ENCODE results near the gene ESPNL. TPM values are rescaled to one million over a fixed set of nuclear protein-coding genes. Genes with fewer than 3 reads are reported as not detected.

The ESPNL gene
- total RNA-seq, 2 experiments from 2014 or later: 0.05 TPM; not detected in 1

- no peak overlapping the region for H3K4me3 Mint-ChIP-seq
- H3K27me3 Mint-ChIP-seq: no peaks in the 10 kb centered on the region
- POLR2A ChIA-PET: interaction anchor here (0.6 kb wide), 1 partner anchor 255 kb away, joined by 3 read pairs; no protein-coding TSS in a partner anchor
- H3K36me3 Mint-ChIP-seq (ENCODE audit: low read depth): no peaks in the 10 kb centered on the region
- CTCF ChIA-PET: interaction anchor here (1.0 kb wide), 1 partner anchor 57 kb away, joined by 5 read pairs; no protein-coding TSS in a partner anchor
- no peak overlapping the region for H3K27ac Mint-ChIP-seq
- no peaks in the 10 kb centered on the region for H3K4me1 Mint-ChIP-seq
- no peaks in the 10 kb centered on the region for H3K9me3 Mint-ChIP-seq
- DNase-seq: no peak
Observed at GRCh38 chr2:238133499-238134392, 33.6 kb downstream of the ESPNL start.

GRCh38 chr2:238134393-238134785 is 34.2 kb downstream of the ESPNL start:
- Mint-ChIP-seq H3K27me3 (no peaks in the 10 kb centered on the region), H3K36me3 (ENCODE audit: low read depth) (no peaks in the 10 kb centered on the region), H3K9me3 (no peaks in the 10 kb centered on the region), H3K4me3 (no peak overlapping the region), H3K27ac (no peak overlapping the region), H3K4me1 (no peaks in the 10 kb centered on the region)
- CTCF ChIA-PET: interaction anchor here (1.0 to 1.9 kb wide), 2 partner anchors 56 to 211 kb away, joined by 4 to 5 read pairs; no protein-coding TSS in a partner anchor
- no peak for DNase-seq
- POLR2A ChIA-PET: interaction anchor here (0.6 kb wide), 1 partner anchor 254 kb away, joined by 3 read pairs; no protein-coding TSS in a partner anchor

- ChIA-PET POLR2A (no interaction called here), CTCF (interaction anchor here (0.8 to 1.9 kb wide), 2 partner anchors 10 to 213 kb away, joined by 3 to 4 read pairs; no protein-coding TSS in a partner anchor)
- Mint-ChIP-seq H3K4me3 (no peak overlapping the region), H3K4me1 (no peaks in the 10 kb centered on the region), H3K27ac (no peak overlapping the region), H3K36me3 (ENCODE audit: low read depth) (no peaks in the 10 kb centered on the region), H3K27me3 (no peaks in the 10 kb centered on the region), H3K9me3 (no peaks in the 10 kb centered on the region)
- DNase-seq: no peak
Observed at GRCh38 chr2:238135601-238136150, 35.5 kb downstream of the ESPNL start.

GRCh38 chr2:238136820-238137537 is 36.8 kb downstream of the ESPNL start:
- H3K4me3 Mint-ChIP-seq: no peak overlapping the region
- no peaks in the 10 kb centered on the region for H3K36me3 Mint-ChIP-seq (ENCODE audit: low read depth)
- H3K9me3 Mint-ChIP-seq: no peaks in the 10 kb centered on the region
- peaks cover 3% of the 10 kb centered on the region for H3K4me1 Mint-ChIP-seq
- H3K27me3 Mint-ChIP-seq: no peaks in the 10 kb centered on the region
- H3K27ac Mint-ChIP-seq: no peak overlapping the region
- ChIA-PET CTCF (interaction anchor here (0.7 to 1.1 kb wide), 2 partner anchors 38 to 279 kb away, joined by 4 read pairs; no protein-coding TSS in a partner anchor), POLR2A (no interaction called here)
- no peak for DNase-seq

- POLR2A ChIA-PET: no interaction called here
- Mint-ChIP-seq H3K9me3 (no peaks in the 10 kb centered on the region), H3K4me1 (peaks cover 3% of the 10 kb centered on the region), H3K27me3 (no peaks in the 10 kb centered on the region), H3K27ac (no peak overlapping the region), H3K4me3 (no peak overlapping the region), H3K36me3 (ENCODE audit: low read depth) (no peaks in the 10 kb centered on the region)
- DNase-seq: no peak
- CTCF ChIA-PET: interaction anchor here (1.1 kb wide), 1 partner anchor 280 kb away, joined by 4 read pairs; no protein-coding TSS in a partner anchor
Observed at GRCh38 chr2:238137885-238138284, 37.7 kb downstream of the ESPNL start.

DNA sequence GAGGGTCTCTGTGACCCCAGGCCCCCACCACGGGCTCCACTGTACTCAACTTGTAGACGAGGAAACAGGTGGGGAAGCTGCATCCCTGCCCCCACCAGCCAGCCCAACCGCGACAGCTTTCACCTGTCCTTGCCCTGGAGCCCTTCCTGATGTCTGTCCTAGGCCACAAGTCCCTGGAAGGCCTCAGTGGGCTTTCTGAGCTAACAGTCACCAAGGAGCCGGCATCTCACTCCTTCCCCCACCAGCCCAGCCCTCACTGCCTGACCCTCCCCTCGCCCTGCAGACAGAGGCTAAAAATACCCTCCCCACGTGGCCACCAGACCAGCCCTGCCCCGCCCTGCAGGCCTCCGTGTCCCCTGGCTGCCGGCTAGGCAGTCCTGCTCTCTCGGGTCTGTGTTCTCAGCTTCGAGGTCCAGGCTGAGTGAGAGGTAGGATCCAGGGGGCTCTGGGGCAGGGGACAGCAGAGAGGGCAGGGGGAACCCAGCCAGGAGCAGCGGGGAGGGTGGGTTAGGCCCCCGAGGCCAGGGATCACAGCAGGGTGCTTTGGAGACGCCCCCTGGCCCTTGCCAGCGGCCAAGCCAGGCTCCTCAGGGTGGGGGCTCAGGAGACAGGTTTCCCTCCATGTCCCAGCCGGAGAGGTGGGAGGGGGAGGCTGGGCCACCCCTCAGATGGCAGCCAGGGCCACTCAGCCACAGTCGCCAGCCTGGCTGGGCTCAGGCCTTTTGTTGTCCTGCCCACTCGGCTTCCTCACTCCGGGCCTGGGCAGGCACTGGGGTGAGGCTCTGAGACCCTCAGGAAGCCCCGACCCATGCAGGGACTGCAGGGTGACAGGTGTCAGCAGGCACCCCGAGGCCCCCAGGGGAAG is 38.4 kb downstream of the ESPNL start, which contains the start of gene KLHL30:
Gene KLHL30 (plus strand): TSS at position 338 of the 865 bp plus-strand sequence. CDS start 2,087 bp downstream, outside the sequence.
- H3K27me3 Mint-ChIP-seq: no peaks in the 10 kb centered on the region
- peaks cover 3% of the 10 kb centered on the region for H3K4me1 Mint-ChIP-seq
- POLR2A ChIA-PET: no interaction called here
- H3K27ac Mint-ChIP-seq: no peak within 1 kb of the TSS
- H3K4me3 Mint-ChIP-seq: no peak within 1 kb of the TSS
- DNase-seq: no peak
- CTCF ChIA-PET: no interaction called here
- H3K36me3 Mint-ChIP-seq (ENCODE audit: low read depth): no peaks in the 10 kb centered on the region
- H3K9me3 Mint-ChIP-seq: no peaks in the 10 kb centered on the region

DNA sequence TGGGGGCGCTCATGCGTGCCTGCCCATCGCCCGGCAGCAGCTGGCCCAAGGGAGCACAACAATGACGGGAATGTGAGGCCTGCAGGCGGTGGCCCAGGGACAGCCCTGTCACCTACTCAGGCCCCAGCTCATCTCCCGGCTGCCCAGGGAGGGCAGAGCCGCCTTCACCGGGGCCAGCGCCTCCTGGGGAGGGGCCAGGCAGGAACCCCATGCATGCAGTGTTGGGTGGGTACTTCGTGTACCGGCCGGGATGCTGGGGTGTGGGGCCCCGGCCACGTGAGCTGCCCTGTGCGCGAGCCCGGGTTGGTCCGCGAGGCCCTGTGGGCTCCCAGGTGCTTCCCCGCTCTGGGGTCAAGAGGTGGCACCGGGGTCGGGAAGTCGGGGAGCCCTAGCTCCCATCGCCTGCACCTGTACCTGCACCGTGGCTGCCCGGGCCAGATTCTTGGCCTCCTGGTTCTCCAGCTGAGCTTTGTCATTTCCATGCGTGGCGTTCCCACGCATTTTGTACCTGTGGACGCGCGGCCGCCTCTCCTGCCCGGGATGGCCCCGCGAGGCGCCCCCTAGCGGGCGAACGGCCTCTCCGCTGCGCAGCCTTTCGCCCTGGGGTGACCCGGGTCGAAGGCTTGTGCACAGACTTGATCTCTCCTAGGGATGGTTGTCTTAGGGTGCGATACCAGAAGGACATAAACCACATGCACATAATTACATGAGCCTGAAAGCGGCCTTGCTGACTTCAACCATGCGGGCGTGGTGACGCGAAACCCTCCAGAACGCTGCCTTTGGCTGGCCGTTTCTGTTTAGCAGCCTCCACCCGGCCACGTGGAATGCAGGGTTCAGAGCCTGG is 39.3 kb downstream of the ESPNL start:
- H3K27ac Mint-ChIP-seq: no peak overlapping the region
- POLR2A ChIA-PET: no interaction called here
- DNase-seq: peak; percentile 33
- H3K4me3 Mint-ChIP-seq: no peak overlapping the region
- no peaks in the 10 kb centered on the region for H3K9me3 Mint-ChIP-seq
- H3K27me3 Mint-ChIP-seq: no peaks in the 10 kb centered on the region
- H3K36me3 Mint-ChIP-seq (ENCODE audit: low read depth): no peaks in the 10 kb centered on the region
- peaks cover 3% of the 10 kb centered on the region for H3K4me1 Mint-ChIP-seq
- CTCF ChIA-PET: interaction anchor here (0.5 kb wide), 1 partner anchor 215 kb away, joined by 3 read pairs; no protein-coding TSS in a partner anchor

DNA sequence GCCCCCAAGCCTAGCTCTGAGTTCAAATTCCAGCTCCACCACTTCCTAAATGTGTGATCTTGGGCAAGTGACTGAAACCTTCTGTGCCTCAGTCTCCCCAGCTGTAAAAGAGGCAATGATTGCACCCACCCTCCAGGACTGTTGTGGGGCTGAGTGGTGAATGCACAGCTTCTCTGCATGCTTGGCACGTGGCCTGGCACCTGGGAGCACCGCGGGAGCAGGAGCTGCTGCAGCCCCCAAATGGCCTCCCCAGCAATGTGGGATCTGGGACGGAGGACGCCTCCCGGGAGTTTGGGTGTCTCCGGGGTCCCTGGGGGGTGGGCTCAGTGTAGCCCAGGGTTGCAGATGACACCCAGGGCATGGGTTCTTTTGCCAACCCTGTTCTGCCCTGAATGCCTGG is 39.9 kb downstream of the ESPNL start:
- no peak overlapping the region for H3K4me3 Mint-ChIP-seq
- ChIA-PET POLR2A (no interaction called here), CTCF (no interaction called here)

GRCh38 chr2:238140721-238141540 is 40.8 kb downstream of the ESPNL start:
- Mint-ChIP-seq H3K36me3 (ENCODE audit: low read depth) (no peaks in the 10 kb centered on the region), H3K4me3 (no peak overlapping the region), H3K27ac (no peak overlapping the region), H3K27me3 (no peaks in the 10 kb centered on the region), H3K9me3 (no peaks in the 10 kb centered on the region), H3K4me1 (peaks cover 3% of the 10 kb centered on the region)
- CTCF ChIA-PET: interaction anchor here (0.6 kb wide), 1 partner anchor 39 kb away, joined by 3 read pairs; no protein-coding TSS in a partner anchor
- POLR2A ChIA-PET: no interaction called here
- no peak for DNase-seq

More for the DNA sequence above, 39.9 kb downstream of the ESPNL start:
- no peak overlapping the region for H3K27ac Mint-ChIP-seq
- H3K27me3 Mint-ChIP-seq: no peaks in the 10 kb centered on the region
- DNase-seq: no peak
- H3K4me1 Mint-ChIP-seq: peaks cover 3% of the 10 kb centered on the region
- H3K36me3 Mint-ChIP-seq (ENCODE audit: low read depth): no peaks in the 10 kb centered on the region
- no peaks in the 10 kb centered on the region for H3K9me3 Mint-ChIP-seq

DNA sequence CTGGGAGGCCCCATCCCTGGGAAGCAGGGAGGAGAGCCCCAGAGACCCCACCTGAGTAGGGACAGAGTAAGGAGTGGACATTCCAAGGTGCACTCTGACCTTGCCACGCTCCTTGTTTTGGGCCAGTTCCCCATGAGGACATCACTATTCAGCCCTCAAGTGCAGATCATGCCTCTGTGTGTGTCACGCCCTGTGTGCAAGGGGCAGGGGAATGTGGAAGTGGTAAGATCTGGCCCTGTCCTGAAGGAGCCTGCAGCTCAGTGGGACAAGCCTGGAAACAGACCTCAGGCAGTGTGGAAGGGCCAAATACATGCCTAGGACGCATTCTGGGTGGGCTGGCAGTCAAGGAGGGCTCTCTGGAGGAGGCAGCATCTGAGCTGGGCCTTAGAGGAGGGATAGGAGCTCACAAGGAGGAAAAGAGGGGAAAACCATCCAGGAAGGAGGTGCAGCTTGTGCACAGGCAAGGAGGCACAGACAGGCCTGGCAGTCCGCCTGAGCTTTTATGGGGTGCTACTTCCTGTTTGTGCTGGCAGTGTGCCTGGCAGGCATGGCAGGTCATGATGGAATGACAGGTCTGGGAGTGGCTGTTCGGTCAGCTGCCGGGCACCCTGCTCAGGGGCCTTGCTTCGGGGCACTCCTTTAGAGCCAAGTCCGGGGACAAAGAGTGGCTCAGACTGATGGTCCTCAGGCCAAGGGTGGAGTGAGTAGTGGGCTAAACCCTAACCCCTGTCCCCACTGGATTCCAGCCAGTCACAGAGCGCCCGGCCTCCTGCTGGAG is 41.6 kb downstream of the ESPNL start:
- Mint-ChIP-seq H3K36me3 (ENCODE audit: low read depth) (no peaks in the 10 kb centered on the region), H3K27me3 (no peaks in the 10 kb centered on the region), H3K27ac (no peak overlapping the region), H3K4me3 (no peak overlapping the region), H3K4me1 (peaks cover 3% of the 10 kb centered on the region), H3K9me3 (no peaks in the 10 kb centered on the region)
- ChIA-PET CTCF (interaction anchor here (0.6 to 0.9 kb wide), 2 partner anchors 10 to 38 kb away, joined by 3 read pairs; no protein-coding TSS in a partner anchor), POLR2A (no interaction called here)
- DNase-seq: no peak
